HEK293 (cell line): ENCODE results near the gene CEACAM1.

Experiments
- CTCF ChIA-PET: fragments of 350-600 bp; formaldehyde crosslinking; extraction: SDS; loops from one replicate; lab custom pipeline; 2021; ENCODE audit warnings: antibody characterized with exemption; lab: Yijun Ruan, JAX
- POLR2A ChIA-PET: fragments of 300-600 bp; formaldehyde crosslinking; extraction: SDS; loops from one replicate; lab custom pipeline; 2020; ENCODE audit warnings: antibody characterized with exemption, inconsistent platforms; lab: Yijun Ruan, JAX
- H3K27ac ChIP-seq: fragments of 200-500 bp; sonication (Bioruptor generic); 2 replicates; pipeline ENCODE4 v1.5.1; 2014; ENCODE audit warnings: low read depth, low read length, control low read depth, inconsistent platforms; ENCODE audit errors: extremely low read depth
- H3K36me3 ChIP-seq, 2 experiments: fragments of 200-500 bp in 1 of 2; sonication (Bioruptor generic) in 1 of 2; 1 replicate in 1 of 2; 2 replicates in 1 of 2; pipeline ENCODE4 v1.5.1; 2014 to 2017; ENCODE audit warnings: inconsistent platforms in 2 of 2, low read length in 2 of 2; ENCODE audit not compliant: control insufficient read depth in 2 of 2, insufficient read depth in 1 of 2
- H3K4me1 ChIP-seq: fragments of 200-500 bp; sonication (Bioruptor generic); 2 replicates; pipeline ENCODE4 v1.5.1; 2014; ENCODE audit warnings: mild to moderate bottlenecking, low read length, inconsistent platforms; ENCODE audit not compliant: control insufficient read depth, insufficient read depth
- H3K4me3 ChIP-seq: 2 replicates; pipeline ENCODE4 v1.5.1; 2011; ENCODE audit warnings: low read depth, mild to moderate bottlenecking, control low read depth, low read length, moderate library complexity
- H3K9me3 ChIP-seq: fragments of 200-500 bp; sonication (Bioruptor generic); 2 replicates; pipeline ENCODE4 v1.5.1; 2014; ENCODE audit warnings: low read depth, low read length, inconsistent platforms; ENCODE audit not compliant: control insufficient read depth, insufficient read depth
- GLI2 ChIP-seq: fragments of 450-650 bp; formaldehyde crosslinking; IDR thresholded peaks from 2 replicates; pipeline ENCODE4; 2017; ENCODE audit warnings: missing biosample characterization, missing genetic modification characterization, low read depth, borderline replicate concordance
- GLI4 ChIP-seq: fragments of 450-650 bp; formaldehyde crosslinking; IDR thresholded peaks from 2 replicates; pipeline ENCODE4 v1.5.1; 2016; ENCODE audit warnings: missing biosample characterization, missing genetic modification characterization
- OVOL3 ChIP-seq: fragments of 450-650 bp; formaldehyde crosslinking; IDR thresholded peaks from 2 replicates; pipeline ENCODE4 v1.5.1; 2016; ENCODE audit warnings: missing biosample characterization, missing genetic modification characterization
- PBX3 ChIP-seq: sonication (generic); formaldehyde crosslinking; IDR thresholded peaks from 2 replicates; pipeline ENCODE4 v1.8.1; 2022; ENCODE audit warnings: mild to moderate bottlenecking, moderate library complexity, missing genetic modification reagents
- REPIN1 ChIP-seq: fragments of 450-650 bp; formaldehyde crosslinking; IDR thresholded peaks from 2 replicates; pipeline ENCODE4 v1.5.1; 2017; ENCODE audit warnings: missing biosample characterization, missing genetic modification characterization, low read depth
- SCRT2 ChIP-seq: fragments of 450-650 bp; formaldehyde crosslinking; IDR thresholded peaks from 2 replicates; pipeline ENCODE4 v1.5.1; 2016; ENCODE audit warnings: missing biosample characterization, missing genetic modification characterization
- TRIM28 ChIP-seq: IDR thresholded peaks from 2 replicates; pipeline ENCODE4 v1.6.1; 2011; ENCODE audit warnings: low read length, control low read depth, borderline replicate concordance
- ZBTB49 ChIP-seq: fragments of 450-650 bp; formaldehyde crosslinking; IDR thresholded peaks from 2 replicates; pipeline ENCODE4 v1.5.1; 2016; ENCODE audit warnings: missing biosample characterization, missing genetic modification characterization, low read depth
- ZFP69B ChIP-seq: fragments of 450-650 bp; formaldehyde crosslinking; IDR thresholded peaks from 2 replicates; pipeline ENCODE4 v1.5.1; 2016; ENCODE audit warnings: missing biosample characterization, missing genetic modification characterization
- ZNF121 ChIP-seq: fragments of 450-650 bp; formaldehyde crosslinking; IDR thresholded peaks from 2 replicates; pipeline ENCODE4 v1.5.1; 2016; ENCODE audit warnings: missing biosample characterization, missing genetic modification characterization
- ZNF155 ChIP-seq: fragments of 450-650 bp; formaldehyde crosslinking; IDR thresholded peaks from 2 replicates; pipeline ENCODE4 v1.5.1; 2016; ENCODE audit warnings: missing biosample characterization, missing genetic modification characterization
- ZNF19 ChIP-seq: fragments of 450-650 bp; formaldehyde crosslinking; IDR thresholded peaks from 2 replicates; pipeline ENCODE4; 2016; ENCODE audit warnings: missing biosample characterization, missing genetic modification characterization, low read depth
- ZNF2 ChIP-seq: fragments of 450-650 bp; formaldehyde crosslinking; IDR thresholded peaks from 2 replicates; pipeline ENCODE4 v1.5.1; 2016; ENCODE audit warnings: missing biosample characterization, missing genetic modification characterization
- ZNF274 ChIP-seq, 2 experiments: fragments of 200-500 bp in 1 of 2; fragments of 450-650 bp in 1 of 2; sonication (Bioruptor generic) in 1 of 2; formaldehyde crosslinking in 1 of 2; IDR thresholded peaks; 2 replicates each; pipeline versions ENCODE4 v1.5.1 to v1.6.1; 2014 to 2016; ENCODE audit warnings: borderline replicate concordance in 1 of 2, inconsistent platforms in 1 of 2, low read length in 1 of 2, missing biosample characterization in 1 of 2, missing genetic modification characterization in 1 of 2
- ZNF324 ChIP-seq: fragments of 450-650 bp; formaldehyde crosslinking; IDR thresholded peaks from 2 replicates; pipeline ENCODE4 v1.5.1; 2016; ENCODE audit warnings: missing biosample characterization, missing genetic modification characterization
- ZNF398 ChIP-seq: fragments of 450-650 bp; formaldehyde crosslinking; IDR thresholded peaks from 2 replicates; pipeline ENCODE4 v1.5.1; 2017; ENCODE audit warnings: missing biosample characterization, missing genetic modification characterization
- ZNF548 ChIP-seq: fragments of 450-650 bp; formaldehyde crosslinking; IDR thresholded peaks from 2 replicates; pipeline ENCODE4 v1.5.1; 2016; ENCODE audit warnings: missing biosample characterization, missing genetic modification characterization
- ZNF596 ChIP-seq: fragments of 450-650 bp; IDR thresholded peaks from 2 replicates; pipeline ENCODE4 v1.5.0; 2018; ENCODE audit warnings: missing biosample characterization, mild to moderate bottlenecking, missing genetic modification characterization, moderate library complexity
- ZNF621 ChIP-seq: fragments of 450-650 bp; formaldehyde crosslinking; IDR thresholded peaks from 2 replicates; pipeline ENCODE4 v1.5.1; 2017; ENCODE audit warnings: missing biosample characterization, missing genetic modification characterization
- ZNF664 ChIP-seq: fragments of 450-650 bp; formaldehyde crosslinking; IDR thresholded peaks from 2 replicates; pipeline ENCODE4 v1.5.1; 2016; ENCODE audit warnings: missing biosample characterization, missing genetic modification characterization
- ZSCAN16 ChIP-seq: fragments of 450-650 bp; formaldehyde crosslinking; IDR thresholded peaks from 2 replicates; pipeline ENCODE4 v1.5.1; 2016; ENCODE audit warnings: missing biosample characterization, missing genetic modification characterization
- ZSCAN4 ChIP-seq: fragments of 450-650 bp; formaldehyde crosslinking; IDR thresholded peaks from 2 replicates; pipeline ENCODE4 v1.5.1; 2017; ENCODE audit warnings: missing biosample characterization, missing genetic modification characterization

Gene CEACAM1

GRCh38 chr19:42497492-42498168 lies 30.7 kb downstream of the CEACAM1 start:
- CTCF ChIA-PET: interaction anchor here (0.5 to 2.3 kb wide), 7 partner anchors 11 to 69 kb away, joined by 3 to 7 read pairs (median 4); no protein-coding TSS in a partner anchor
- TF ChIP-seq ZSCAN16 (tag by site-specific recombination): no peak
- TF ChIP-seq, all 188 proteins: peak for 0
- Histone ChIP-seq H3K36me3 (no peaks in the 10 kb centered on the region; a peak in 1 of 3 replicates), H3K4me1 (peaks cover 6% of the 10 kb centered on the region; the same call in 1 of the 2 replicates), H3K4me3 (no peak overlapping the region), H3K9me3 (no peaks in the 10 kb centered on the region), H3K27ac (no peak overlapping the region)
- POLR2A ChIA-PET: no interaction called here

GRCh38 chr19:42496460-42497133 lies 31.7 kb downstream of the CEACAM1 start:
- Histone ChIP-seq H3K4me1 (peaks cover 6% of the 10 kb centered on the region; the same call in 1 of the 2 replicates), H3K4me3 (no peak overlapping the region), H3K27ac (no peak overlapping the region), H3K9me3 (no peaks in the 10 kb centered on the region), H3K36me3 (no peaks in the 10 kb centered on the region; a peak in 1 of 3 replicates)
- POLR2A ChIA-PET: no interaction called here
- TF ChIP-seq OVOL3 (tag by site-specific recombination) (no peak), GLI2 (tag by site-specific recombination) (no peak), ZNF19 (tag by site-specific recombination) (no peak), ZNF274 (IDR thresholded peaks at IDR 0.05; ENCODE audit: low read length) (no peak), ZNF274 (tag by site-specific recombination; IDR thresholded peaks at IDR 0.05; ENCODE audit: borderline replicate concordance) (no peak), ZFP69B (no peak), ZBTB49 (tag by site-specific recombination) (no peak), ZSCAN4 (tag by site-specific recombination) (no peak), ZNF155 (tag by site-specific recombination) (no peak), ZNF548 (tag by site-specific recombination) (no peak), PBX3 (CRISPR knock-in tag) (no peak)
- CTCF ChIA-PET: interaction anchor here (0.6 to 2.3 kb wide), 4 partner anchors 26 to 70 kb away, joined by 3 to 7 read pairs (median 5); no protein-coding TSS in a partner anchor

- ChIA-PET POLR2A (no interaction called here), CTCF (interaction anchor here (0.6 to 2.9 kb wide), 4 partner anchors 34 to 71 kb away, joined by 3 to 10 read pairs (median 6); no protein-coding TSS in a partner anchor)
- H3K36me3 ChIP-seq: no peaks in the 10 kb centered on the region; a peak in 1 of 3 replicates
Observed at GRCh38 chr19:42495663-42496062, 32.6 kb downstream of the CEACAM1 start.

More at GRCh38 chr19:42495663-42496062, 32.6 kb downstream of the CEACAM1 start:
- TF ChIP-seq SCRT2 (tag by site-specific recombination) (no peak), ZNF2 (tag by site-specific recombination) (no peak), ZNF664 (tag by site-specific recombination) (no peak), ZNF121 (no peak), TRIM28 (no peak), REPIN1 (tag by site-specific recombination) (no peak), ZNF596 (no peak), ZNF621 (tag by site-specific recombination) (no peak), ZNF324 (tag by site-specific recombination) (no peak), ZNF398 (tag by site-specific recombination) (no peak), GLI4 (no peak), ZNF155 (tag by site-specific recombination) (no peak)
- Histone ChIP-seq H3K4me1 (peaks cover 6% of the 10 kb centered on the region; the same call in 1 of the 2 replicates), H3K4me3 (no peak overlapping the region), H3K9me3 (no peaks in the 10 kb centered on the region), H3K27ac (no peak overlapping the region)
